ENCODE measurements around the gene CCDC6. TPM values are rescaled to one million over a fixed set of nuclear protein-coding genes. Genes with fewer than 3 reads are reported as not detected.

Gene CCDC6
- total RNA-seq, 4 donors from 2014 or later, result 78.5 to 101 (median 92.1) TPM

DNA sequence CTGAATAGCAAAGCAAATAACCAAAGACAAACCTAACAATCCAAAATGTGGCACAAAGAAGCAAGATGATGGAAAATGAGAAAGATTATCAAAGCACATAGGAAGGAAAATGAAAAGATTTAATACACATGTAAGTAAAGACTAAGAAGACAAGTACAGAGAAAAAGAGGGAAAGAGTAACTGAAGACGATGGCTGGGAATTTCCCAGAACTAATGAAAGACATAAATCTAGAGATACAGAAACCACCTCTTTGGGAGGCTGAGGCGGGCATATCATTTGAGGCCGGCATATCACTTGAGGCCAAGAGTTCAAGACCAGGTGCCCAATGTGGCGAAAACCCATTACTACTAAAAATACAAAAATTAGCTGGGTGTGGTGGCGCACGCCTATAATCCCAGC lies 46.8 kb downstream of the CCDC6 start:
- peaks cover 36% of the 10 kb centered on the region for H3K4me1 ChIP-seq
- no peak for DNase-seq (ENCODE audit: low spot score in 2 of 2)
- no peaks in the 10 kb centered on the region for H3K36me3 ChIP-seq
- no peak overlapping the region for H3K4me3 ChIP-seq
- H3K27me3 ChIP-seq, result no peaks in the 10 kb centered on the region
- TF ChIP-seq POLR2AphosphoS5 (IDR thresholded peaks at IDR 0.05), result no peak
- TF ChIP-seq POLR2A (IDR thresholded peaks at IDR 0.05), result no peak
- no peak for TF ChIP-seq EP300 (IDR thresholded peaks at IDR 0.05)
- TF ChIP-seq, protein P1, sequence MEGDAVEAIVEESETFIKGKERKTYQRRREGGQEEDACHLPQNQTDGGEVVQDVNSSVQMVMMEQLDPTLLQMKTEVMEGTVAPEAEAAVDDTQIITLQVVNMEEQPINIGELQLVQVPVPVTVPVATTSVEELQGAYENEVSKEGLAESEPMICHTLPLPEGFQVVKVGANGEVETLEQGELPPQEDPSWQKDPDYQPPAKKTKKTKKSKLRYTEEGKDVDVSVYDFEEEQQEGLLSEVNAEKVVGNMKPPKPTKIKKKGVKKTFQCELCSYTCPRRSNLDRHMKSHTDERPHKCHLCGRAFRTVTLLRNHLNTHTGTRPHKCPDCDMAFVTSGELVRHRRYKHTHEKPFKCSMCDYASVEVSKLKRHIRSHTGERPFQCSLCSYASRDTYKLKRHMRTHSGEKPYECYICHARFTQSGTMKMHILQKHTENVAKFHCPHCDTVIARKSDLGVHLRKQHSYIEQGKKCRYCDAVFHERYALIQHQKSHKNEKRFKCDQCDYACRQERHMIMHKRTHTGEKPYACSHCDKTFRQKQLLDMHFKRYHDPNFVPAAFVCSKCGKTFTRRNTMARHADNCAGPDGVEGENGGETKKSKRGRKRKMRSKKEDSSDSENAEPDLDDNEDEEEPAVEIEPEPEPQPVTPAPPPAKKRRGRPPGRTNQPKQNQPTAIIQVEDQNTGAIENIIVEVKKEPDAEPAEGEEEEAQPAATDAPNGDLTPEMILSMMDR (IDR thresholded peaks at IDR 0.05), result no peak
- H3K9me3 ChIP-seq, result no peaks in the 10 kb centered on the region
- H3K27ac ChIP-seq, result no peak overlapping the region
- WGBS, result 93% methylated on average over 6 of the region's 6 CpGs

DNA sequence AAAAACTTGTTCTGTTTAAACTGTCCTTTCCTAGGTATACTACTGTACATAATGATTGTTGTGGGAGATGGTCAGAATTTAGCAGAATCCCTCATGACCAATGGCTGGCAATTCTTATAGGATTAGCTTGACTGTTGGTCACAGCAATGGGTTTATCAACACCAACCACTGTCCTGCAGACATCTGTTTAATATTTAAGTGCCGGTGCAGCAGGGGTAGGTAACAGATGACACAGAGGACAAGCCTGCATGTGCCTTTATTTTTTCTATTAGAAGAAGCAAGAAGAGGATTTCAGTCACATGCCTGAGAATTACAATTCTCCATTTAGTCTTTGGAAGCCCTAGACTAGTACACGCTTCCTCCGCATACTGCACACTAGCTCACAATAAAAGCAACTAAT lies 48.4 kb downstream of the CCDC6 start:
- no peaks in the 10 kb centered on the region for H3K36me3 ChIP-seq
- no peak for TF ChIP-seq POLR2AphosphoS5 (IDR thresholded peaks at IDR 0.05)
- TF ChIP-seq POLR2A (IDR thresholded peaks at IDR 0.05), result no peak
- no peak for TF ChIP-seq EP300 (IDR thresholded peaks at IDR 0.05)
- TF ChIP-seq, protein P1 (IDR thresholded peaks at IDR 0.05), result no peak
- no peaks in the 10 kb centered on the region for H3K27me3 ChIP-seq
- H3K4me1 ChIP-seq, result peaks cover 38% of the 10 kb centered on the region
- H3K9me3 ChIP-seq, result no peaks in the 10 kb centered on the region
- 94% methylated on average over 3 of the region's 3 CpGs for WGBS
- no peak for DNase-seq (ENCODE audit: low spot score in 2 of 2)
- H3K27ac ChIP-seq, result no peak overlapping the region
- H3K4me3 ChIP-seq, result no peak overlapping the region

DNA sequence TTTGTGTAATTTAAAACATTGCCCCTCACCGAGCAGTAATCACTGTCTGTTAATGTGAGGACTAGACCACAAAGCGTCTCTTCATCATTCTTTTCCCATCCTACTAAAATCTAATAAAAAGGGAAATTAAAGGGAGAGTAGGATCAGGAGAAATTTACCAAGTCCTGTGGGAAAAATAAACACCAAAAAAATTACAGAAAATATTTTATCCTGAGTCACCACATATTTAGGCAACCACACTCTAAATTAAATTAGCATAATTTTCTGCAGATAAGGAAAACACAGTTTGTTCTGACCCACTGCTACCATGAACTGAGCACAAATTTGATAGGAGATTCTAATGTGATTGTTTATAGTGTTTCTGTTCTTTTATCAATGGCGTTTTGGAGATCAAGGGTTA lies 49.3 kb downstream of the CCDC6 start:
- 52% methylated on average over 3 of the region's 3 CpGs for WGBS
- Histone ChIP-seq H3K36me3 (no peaks in the 10 kb centered on the region), H3K27ac (no peak overlapping the region), H3K4me1 (peaks cover 47% of the 10 kb centered on the region), H3K4me3 (no peak overlapping the region), H3K27me3 (no peaks in the 10 kb centered on the region), H3K9me3 (no peaks in the 10 kb centered on the region)
- TF ChIP-seq, protein P1 (IDR thresholded peaks at IDR 0.05), result no peak
- TF ChIP-seq POLR2A (IDR thresholded peaks at IDR 0.05) (no peak), EP300 (IDR thresholded peaks at IDR 0.05) (no peak), POLR2AphosphoS5 (IDR thresholded peaks at IDR 0.05) (no peak)
- no peak for DNase-seq (ENCODE audit: low spot score in 2 of 2)

DNA sequence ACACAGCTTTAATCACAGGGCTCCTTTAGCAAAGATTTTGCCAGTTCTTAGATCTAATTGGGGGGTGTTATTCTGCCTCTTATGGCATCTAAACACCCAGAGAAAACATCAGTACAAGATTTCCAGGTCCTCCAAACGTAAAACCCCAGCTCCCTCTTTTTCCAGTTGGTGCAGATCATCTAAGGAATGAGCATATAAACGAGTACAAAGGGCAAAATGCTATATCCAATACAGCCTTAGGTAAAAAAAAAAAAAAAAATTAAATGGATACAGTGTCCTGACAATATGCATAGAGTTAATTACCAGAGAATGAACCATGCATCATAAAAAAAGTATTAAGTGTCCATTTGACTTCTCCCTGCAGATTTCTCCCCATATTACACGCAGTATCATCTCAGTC lies 50.3 kb downstream of the CCDC6 start:
- Histone ChIP-seq H3K4me3 (no peak overlapping the region), H3K4me1 (peaks cover 47% of the 10 kb centered on the region), H3K27ac (no peak overlapping the region), H3K9me3 (no peaks in the 10 kb centered on the region), H3K27me3 (no peaks in the 10 kb centered on the region), H3K36me3 (no peaks in the 10 kb centered on the region)
- no peak for DNase-seq (ENCODE audit: low spot score in 2 of 2)
- WGBS, result 69% methylated on average over 3 of the region's 3 CpGs
- TF ChIP-seq POLR2AphosphoS5 (IDR thresholded peaks at IDR 0.05) (no peak), EP300 (IDR thresholded peaks at IDR 0.05) (no peak), POLR2A (IDR thresholded peaks at IDR 0.05) (no peak)
- TF ChIP-seq, protein P1 (IDR thresholded peaks at IDR 0.05), result no peak

DNA sequence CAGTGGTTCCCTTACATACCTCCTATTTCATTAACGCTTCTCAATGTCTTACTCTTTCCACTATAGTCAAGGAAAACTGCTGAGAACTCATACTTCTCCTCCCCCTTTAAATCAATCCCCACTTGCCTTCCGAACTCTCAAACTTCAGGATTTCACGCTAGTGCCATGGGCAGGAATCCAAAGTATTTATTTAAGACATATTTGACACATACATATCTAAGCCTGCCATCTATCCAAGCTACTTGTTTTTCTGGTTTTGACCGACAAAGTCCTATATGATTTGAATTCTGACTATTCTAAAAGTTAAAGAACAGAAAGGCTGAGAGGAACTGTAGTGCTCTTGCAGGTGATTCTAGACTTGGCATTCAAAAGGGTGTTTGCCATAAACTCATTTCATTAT lies 51.8 kb downstream of the CCDC6 start:
- Histone ChIP-seq H3K4me1 (peaks cover 47% of the 10 kb centered on the region), H3K27me3 (no peaks in the 10 kb centered on the region), H3K27ac (no peak overlapping the region), H3K4me3 (no peak overlapping the region), H3K36me3 (no peaks in the 10 kb centered on the region), H3K9me3 (no peaks in the 10 kb centered on the region)
- WGBS, result 53% methylated on average over 4 of the region's 4 CpGs
- DNase-seq (ENCODE audit: low spot score in 2 of 2), result no peak
- TF ChIP-seq, protein P1 (IDR thresholded peaks at IDR 0.05), result no peak
- TF ChIP-seq EP300 (IDR thresholded peaks at IDR 0.05), result no peak
- no peak for TF ChIP-seq POLR2AphosphoS5 (IDR thresholded peaks at IDR 0.05)
- no peak for TF ChIP-seq POLR2A (IDR thresholded peaks at IDR 0.05)

Data from suprapubic skin (tissue), 4 donors.